Measurements from ENCODE around the gene SLC39A10.
A peak's percentile ranks its signal among the peaks of the same experiment; 100 is the strongest.
"Not testable (repeated sequence)": the region's sequence is repeated elsewhere in the genome, so short reads cannot be mapped to it uniquely, and the experiment has no call there.

The SLC39A10 gene

GRCh38 chr2:195644708-195645107 lies 12.3 kb upstream of the SLC39A10 start:
- not testable (repeated sequence) for DNase-seq (ENCODE audit: low spot score)

GRCh38 chr2:195645413-195645812 lies 11.6 kb upstream of the SLC39A10 start:
- DNase-seq (ENCODE audit: low spot score), result no peak

- DNase-seq (ENCODE audit: low spot score), result no peak
These were observed 10.6 kb upstream of the SLC39A10 start for GRCh38 chr2:195646424-195646823.

GRCh38 chr2:195647302-195647701 lies 9.7 kb upstream of the SLC39A10 start:
- no peak for DNase-seq (ENCODE audit: low spot score)

GRCh38 chr2:195648370-195648769 lies 8.7 kb upstream of the SLC39A10 start:
- DNase-seq (ENCODE audit: low spot score), result not testable (repeated sequence)

GRCh38 chr2:195648787-195649186 lies 8.2 kb upstream of the SLC39A10 start:
- no peak for DNase-seq (ENCODE audit: low spot score)

GRCh38 chr2:195649629-195650190 lies 7.3 kb upstream of the SLC39A10 start:
- no peak for DNase-seq (ENCODE audit: low spot score)

- no peak for DNase-seq (ENCODE audit: low spot score)
These were observed 6.0 kb upstream of the SLC39A10 start for GRCh38 chr2:195651046-195651445.

GRCh38 chr2:195652911-195653310 lies 4.1 kb upstream of the SLC39A10 start:
- DNase-seq (ENCODE audit: low spot score), result no peak

- no peak for DNase-seq (ENCODE audit: low spot score)
These were observed 716 bp upstream of the SLC39A10 start for GRCh38 chr2:195656161-195656858.

- no peak for DNase-seq (ENCODE audit: low spot score)
These were observed 861 bp downstream of the SLC39A10 start for GRCh38 chr2:195657634-195658540.

GRCh38 chr2:195658541-195658890 lies 1.5 kb downstream of the SLC39A10 start:
- peak; percentile 37 for DNase-seq (ENCODE audit: low spot score)

GRCh38 chr2:195659114-195659513 lies 2.1 kb downstream of the SLC39A10 start:
- no peak for DNase-seq (ENCODE audit: low spot score)

- DNase-seq (ENCODE audit: low spot score), result no peak
These were observed 3.2 kb downstream of the SLC39A10 start for GRCh38 chr2:195659982-195660890.

- no peak for DNase-seq (ENCODE audit: low spot score)
These were observed 5.1 kb downstream of the SLC39A10 start for GRCh38 chr2:195662138-195662537.

- no peak for DNase-seq (ENCODE audit: low spot score)
These were observed 6.0 kb downstream of the SLC39A10 start for GRCh38 chr2:195663007-195663406.

- DNase-seq (ENCODE audit: low spot score), result no peak
These were observed 7.5 kb downstream of the SLC39A10 start for GRCh38 chr2:195664528-195664927.

GRCh38 chr2:195665153-195665552 lies 8.1 kb downstream of the SLC39A10 start:
- DNase-seq (ENCODE audit: low spot score), result not testable (repeated sequence)

- no peak for DNase-seq (ENCODE audit: low spot score)
These were observed 9.2 kb downstream of the SLC39A10 start for GRCh38 chr2:195666113-195666712.

- DNase-seq (ENCODE audit: low spot score), result no peak
These were observed 10.9 kb downstream of the SLC39A10 start for GRCh38 chr2:195667974-195668373.

GRCh38 chr2:195670191-195670590 lies 13.2 kb downstream of the SLC39A10 start:
- no peak for DNase-seq (ENCODE audit: low spot score)
